Activated CD8-positive, alpha-beta memory T cell treated with anti-CD3 and anti-CD28 coated beads, Interleukin-2, amount 50 U/mL, for 24 hours (primary cell): Measurements from ENCODE around the gene PEG3.

Source experiments
- DNase-seq: peaks from one replicate; pipeline ENCODE4 v3.0.0-alpha.2; 2020; ENCODE audit errors: extremely low read depth

The PEG3 gene

DNA sequence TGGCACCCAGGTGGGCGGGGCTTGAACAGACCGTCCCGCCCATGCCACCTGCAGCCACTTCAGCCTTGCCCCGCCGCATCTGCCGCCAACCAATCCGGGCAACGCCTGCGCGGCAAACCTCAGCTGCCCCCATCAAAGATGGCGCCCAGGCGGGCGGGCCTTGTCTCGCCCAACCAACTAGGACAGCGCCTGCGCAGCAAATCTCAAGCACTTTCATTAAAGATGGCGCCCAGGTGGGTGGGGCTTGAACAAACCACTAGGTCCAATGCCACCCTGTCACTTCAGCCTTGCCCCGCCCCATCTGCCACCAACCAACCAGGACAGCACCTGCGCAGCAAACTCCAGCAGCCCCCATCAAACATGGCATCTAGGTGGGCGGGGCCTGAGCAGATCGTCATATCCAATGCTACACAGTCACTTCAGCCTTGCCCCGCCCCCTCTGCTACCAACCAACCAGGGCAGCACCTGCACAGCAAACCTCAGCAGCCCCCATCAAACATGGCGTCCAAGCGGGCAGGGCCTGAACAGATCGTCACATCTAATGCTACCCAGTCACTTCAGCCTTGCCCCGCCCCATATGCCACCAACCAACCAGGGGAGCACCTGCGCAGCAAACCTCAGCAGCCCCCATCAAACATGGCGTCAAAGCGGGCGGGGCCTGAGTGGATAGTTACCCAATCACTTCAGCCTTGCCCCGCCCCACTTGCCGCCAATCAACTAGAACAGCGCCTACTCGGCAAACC lies 1.4 kb downstream of the PEG3 start:
- DNase-seq, result no peak

DNA sequence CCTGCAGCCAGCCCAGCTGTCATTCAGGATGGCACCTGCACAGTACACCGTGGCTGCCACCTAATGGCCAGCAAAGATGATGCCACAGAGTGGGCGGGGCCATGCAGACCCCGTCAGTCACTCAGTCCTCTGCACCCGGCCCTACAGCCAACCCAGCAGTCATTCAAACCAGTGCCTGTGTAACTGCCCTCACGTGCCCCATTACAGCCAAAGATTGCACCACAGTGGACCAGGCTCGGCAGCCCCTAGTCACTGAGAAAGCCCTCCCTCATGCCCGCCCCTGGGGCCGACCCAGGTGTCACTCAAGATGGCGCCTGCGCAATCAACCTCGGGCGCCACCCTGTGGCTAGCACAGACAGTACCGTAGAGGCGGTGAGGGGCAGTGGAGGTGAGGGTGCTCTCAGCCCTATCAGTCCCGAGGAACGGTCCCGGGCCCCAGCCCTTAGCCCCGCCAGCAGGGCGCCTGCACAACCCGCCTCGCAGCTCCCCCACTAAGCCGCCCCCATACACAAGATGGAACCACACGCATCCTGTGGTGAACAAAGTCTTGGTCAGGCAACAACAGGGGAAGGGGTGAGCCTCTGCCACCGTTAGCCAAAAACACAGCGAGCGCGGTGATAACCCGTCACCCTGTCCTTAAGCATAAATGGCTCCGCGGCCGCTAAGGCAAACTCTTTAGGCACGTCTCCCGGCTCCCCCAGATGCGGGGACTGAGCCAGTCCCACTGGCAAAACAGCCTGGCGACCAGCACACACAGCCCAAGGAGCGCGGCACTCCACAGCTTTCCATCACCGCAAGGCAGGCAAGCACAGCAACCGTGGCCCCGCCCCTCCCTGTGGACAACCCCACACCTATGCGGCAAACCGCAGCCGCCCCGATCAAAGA lies 2.3 kb downstream of the PEG3 start:
- DNase-seq, result no peak

DNA sequence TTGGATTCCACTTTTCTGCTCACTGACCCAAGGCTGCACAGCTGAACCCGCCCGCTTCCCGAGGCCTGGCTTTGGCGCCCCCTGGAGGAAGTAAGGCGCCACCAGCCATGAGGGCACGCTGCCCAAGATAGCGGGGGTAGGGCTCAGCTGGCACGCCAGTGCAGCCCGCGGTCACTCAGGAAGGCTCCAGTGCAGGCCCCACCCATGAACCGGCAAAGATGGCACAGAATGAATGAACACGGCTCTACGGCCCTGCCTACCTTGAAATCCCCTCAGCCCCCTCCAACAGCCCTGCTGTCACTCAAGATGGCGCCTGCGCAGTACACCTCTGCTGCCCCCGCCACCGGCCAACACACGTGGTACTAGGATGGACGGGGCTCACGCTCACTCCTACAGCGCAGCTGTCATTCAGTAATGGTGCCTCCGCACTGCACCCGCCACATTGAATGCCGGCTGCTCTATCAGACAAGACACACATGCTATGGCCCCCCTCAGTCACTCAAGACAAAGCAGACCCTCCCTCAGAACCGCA lies 3.0 kb downstream of the PEG3 start:
- DNase-seq, result no peak

DNA sequence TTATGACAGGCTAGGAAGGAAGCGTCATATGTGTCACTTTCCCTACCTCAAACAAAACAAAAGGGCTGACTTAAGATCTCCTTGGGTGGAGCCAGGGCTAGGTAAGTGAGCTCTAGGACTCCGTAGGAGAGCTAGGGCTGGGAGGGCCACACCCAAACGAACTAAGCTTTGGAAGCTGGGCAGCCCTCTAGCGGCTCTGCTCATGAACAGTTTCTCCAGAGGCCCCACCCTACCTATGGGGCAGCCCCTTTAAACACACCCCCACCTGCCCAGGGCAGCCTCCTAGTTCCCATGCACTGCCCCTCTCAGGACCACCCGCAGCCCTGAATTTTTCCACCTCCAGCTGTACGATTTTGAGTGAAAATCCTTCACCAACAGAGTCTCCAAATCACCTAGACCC lies 3.5 kb downstream of the PEG3 start:
- no peak for DNase-seq

DNA sequence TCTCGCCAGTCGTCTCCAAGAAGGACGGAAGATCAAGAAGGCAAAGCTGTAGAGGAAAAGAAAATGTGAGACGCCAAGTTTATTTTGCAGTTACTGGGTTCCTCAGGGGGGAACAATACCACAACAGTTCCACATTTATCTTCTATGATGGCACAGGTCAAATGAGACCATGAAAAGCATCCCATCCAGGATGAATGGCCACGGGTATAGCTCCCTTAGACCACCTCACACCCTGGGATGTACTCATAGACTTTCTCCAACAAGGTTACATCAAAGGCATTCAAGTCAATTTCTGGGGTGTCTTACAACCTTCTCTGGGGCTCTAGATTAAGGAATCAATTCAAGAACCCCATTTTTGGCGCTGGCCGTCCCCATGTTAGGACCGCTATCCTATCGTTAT lies 4.5 kb downstream of the PEG3 start:
- no peak for DNase-seq

DNA sequence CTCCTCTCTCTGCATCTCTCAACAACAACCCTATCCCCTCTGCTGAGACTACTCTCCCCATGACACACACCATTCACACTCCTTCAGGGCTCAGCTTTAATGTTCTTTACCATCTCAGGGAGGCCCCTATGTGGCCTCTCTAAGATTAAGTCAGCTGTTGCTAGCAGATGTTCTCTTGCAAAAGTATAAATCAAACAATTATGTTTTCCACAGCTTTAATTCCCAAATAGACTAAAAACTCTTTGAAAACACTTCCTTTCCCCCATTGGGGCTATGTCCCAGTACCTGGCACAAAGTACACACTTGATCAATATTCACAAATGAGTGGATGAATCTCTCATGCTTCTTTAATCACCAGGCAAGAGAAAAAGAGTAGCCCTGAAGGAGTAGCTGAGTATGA lies 5.1 kb downstream of the PEG3 start:
- no peak for DNase-seq

DNA sequence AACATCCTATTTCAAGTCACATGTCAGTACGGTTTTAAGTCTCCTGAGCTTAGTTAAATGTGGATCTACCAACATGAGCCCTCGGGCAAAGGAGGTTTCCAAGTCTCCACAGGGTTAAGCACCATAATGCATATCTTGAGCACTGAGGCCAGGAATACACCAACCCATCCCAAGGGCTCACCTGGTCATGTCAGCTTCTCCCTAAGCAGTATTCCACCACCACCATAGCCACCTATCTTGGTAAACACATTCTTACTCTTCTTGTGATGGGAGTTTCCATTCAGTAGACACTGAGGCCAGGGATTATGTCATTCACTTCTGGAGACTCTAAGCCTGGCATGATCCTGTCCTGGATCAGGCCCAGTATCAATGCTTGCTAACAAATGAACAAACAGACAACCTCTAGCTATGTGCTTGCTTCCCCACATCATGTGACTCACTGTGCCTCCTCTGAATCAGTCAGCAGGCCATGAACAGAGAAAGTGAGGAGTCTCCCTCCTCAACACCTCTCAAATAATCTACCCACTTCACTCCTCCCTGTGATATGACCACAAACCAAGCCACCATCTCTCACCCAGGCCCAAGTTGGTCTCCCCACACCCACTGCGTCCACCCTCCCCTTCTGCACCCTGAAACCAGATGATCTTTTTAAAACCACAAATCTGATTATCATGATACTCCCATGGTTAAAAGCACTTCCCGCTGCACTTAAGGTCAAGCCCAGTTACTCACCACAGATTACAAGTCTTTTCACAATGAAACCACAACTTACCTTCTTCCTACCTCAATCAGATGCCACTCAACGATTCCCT lies 5.8 kb downstream of the PEG3 start:
- DNase-seq, result no peak

DNA sequence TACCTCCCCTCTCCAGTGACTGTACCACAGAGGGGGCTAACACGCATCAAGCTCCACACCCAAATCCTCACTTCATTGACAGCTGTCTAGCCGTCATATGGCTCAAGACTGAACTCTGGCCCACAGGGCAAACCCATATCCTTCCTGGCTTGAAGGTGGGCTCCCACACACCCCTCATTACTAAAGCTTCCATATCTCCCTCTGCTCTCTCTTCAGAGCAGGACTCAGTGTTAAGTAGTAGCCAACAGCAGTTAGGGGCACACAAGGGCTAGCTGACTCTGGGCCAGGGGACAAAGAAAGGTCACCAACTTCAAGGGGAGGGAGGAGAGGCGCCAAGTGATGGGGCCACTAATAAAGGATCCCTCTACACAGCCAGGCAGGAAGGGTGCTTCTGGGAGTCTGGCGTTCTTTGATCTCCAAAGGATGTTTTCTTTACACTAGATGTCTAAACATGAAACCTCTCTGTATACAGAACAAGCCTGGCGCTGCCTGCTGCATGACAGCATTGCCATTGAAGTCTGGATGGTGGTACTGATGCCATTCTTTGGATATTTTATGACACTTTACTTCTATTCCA lies 8.1 kb downstream of the PEG3 start:
- no peak for DNase-seq

DNA sequence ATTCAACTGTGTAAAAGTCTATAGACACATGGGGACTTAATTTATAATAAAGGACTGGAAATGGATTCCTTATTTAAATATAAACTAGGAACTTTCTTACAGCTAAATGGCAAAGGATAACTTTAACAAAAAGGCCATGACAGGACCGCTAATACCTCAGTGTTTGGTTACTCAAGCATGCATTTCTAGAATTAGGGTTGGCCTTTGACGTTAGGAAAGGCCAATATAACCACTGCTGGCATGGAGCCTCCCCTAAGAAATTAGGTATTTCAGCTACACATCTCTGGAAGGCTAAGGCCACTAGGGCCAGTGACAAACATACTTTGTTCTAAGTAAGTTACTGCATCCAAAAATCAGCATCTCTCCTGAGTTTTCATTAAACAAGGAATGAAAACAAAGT lies 9.3 kb downstream of the PEG3 start:
- DNase-seq, result no peak

DNA sequence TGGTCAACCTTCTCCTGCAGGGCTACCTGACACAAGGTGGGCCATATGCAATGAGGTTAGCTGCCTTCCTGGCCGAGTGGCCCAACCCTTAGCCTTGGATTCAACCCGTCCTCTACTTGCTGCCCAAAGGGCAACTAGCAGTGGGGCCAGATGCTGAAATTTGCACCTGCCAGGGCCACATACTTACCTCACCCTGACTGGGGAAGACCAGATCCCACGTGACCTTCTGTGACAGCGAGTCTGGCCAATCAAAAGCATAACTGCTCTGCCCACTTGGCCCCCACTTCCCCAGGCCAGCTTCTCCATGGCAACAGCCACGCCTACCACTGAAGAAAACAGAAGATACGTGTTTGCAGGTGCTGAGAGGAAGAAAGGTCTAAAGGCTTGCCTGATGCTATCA lies 10.9 kb downstream of the PEG3 start:
- no peak for DNase-seq

DNA sequence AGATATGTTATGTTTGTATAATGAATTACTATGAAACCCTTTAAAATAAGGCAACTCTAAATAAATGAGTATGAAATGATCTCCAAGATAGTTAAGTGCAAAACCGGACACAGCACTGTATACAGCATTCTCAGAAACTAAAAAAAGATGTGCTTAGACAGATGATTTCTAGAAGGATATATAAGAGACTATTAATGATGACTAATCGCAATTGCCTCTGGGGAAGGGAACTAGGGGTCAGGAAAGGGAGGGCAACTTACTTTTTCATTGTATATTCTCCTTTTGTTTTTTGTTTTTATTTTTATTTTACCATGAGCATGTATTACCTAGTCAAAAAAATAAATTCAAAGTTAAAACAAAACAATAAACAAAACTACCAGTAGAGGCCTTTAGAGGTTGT lies 12.8 kb downstream of the PEG3 start:
- no peak for DNase-seq

DNA sequence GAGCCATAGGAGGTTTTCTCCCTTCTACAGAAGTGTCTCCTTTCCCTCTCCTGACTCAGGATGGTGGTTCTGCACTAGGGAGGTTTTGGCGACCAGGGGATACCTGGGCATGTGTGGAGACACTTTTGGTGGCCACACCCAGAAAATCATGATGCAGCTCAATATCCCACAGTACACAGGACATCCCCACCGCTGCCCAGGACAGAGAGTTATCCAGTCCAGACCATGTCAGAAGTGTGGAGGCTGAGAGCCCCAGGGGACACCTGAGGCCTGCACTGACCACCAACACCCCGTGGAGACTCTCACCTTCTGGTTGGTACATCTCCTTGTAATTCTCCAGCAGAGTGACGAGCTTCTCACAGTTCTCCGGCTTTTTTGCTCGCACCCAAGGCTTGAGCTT lies 16.6 kb downstream of the PEG3 start:
- no peak for DNase-seq

DNA sequence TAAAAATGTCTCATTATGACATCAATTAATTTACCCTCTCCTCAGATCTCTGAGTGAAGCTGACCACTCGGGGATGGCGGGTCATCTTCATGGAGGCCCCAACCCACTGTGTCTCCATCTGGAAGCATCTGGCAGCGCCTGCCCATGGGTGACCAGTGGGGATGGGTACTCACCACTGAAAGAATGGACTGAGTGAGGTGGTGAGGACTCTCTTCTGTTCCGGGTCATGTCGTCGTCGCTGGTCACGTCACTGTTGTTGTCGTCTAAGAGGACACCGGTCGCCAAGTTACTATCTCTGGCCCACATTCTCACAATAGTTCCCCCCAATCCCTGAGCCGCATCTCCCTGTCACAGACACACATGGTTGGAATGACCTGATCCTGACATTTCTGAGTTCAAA lies 17.1 kb downstream of the PEG3 start:
- no peak for DNase-seq

DNA sequence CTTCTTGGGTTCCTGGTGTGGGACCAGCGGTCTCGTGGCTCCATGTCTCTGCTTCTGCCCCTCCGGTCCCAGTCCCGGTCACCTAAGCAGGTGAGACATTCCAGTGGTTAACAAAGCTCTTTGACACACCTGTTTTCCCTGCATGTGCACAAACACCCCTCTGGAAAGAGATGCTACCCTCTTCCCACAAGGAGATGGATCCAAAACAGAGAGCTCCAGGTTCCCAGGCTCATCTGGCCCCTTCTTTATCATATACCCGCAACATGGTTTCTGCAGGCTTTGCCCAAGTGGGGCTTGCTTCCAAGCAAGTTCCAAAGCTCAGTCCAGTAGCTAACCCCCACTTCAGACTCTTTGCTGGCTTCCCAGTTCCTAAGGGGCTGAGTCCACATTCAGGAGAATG lies 17.8 kb downstream of the PEG3 start:
- DNase-seq, result no peak

DNA sequence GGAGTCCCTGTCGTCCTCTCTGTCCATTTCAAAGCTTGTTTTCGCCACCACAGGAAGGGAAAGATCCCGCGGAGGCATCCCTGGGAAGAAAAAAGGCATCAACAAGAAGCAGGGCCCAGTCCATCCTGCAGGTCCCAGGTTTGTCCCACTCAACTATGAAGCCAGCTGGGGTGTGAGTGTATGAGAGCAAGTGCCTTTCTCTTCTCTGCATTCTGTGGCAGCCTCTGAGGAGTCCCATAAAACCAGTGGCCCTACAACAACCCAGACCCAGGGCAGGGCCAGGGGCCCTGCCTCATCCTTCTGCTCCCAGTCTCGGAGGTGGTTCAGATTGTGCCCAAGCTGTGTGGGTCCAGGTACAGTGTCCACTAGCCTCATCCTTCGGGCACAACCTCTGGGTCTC lies 18.9 kb downstream of the PEG3 start:
- DNase-seq, result no peak

DNA sequence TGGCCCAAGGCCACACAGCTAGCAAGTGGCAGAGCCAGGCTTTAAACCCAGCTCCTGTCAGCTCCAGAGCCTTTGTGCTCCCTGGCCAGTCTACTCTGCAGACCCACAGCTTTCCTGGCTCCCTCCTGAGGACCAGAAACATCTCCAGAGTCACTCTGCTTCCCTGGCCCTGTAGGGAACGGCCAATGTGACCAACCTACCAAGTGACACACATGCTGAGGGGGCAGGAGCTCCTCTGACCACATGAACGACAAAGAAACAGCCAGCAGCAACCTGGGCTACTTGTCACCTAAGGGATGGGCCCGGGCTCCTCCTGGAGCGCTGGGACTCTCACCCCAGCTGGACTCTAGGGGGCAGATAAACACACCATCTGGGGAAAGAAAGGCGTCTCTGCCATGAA lies 19.3 kb downstream of the PEG3 start:
- no peak for DNase-seq

DNA sequence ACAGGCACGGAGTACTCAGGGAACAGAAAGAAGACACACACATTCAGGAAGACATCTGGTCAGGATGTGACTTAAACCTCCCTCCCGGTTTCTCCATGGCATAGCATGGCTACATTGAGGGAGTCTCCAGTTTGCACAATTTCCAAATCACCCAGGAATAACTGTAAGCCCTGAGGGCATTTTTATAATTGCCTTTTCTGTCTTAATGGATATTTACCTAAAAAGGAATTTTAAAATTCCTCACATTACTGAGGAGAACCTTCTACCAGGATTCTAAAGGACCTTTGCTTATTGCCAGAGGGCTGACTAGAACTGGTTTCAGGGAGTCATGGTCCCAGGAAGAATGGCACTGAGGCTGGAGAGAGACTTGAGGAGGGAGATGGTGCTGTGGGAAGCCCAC lies 21.4 kb downstream of the PEG3 start:
- no peak for DNase-seq

DNA sequence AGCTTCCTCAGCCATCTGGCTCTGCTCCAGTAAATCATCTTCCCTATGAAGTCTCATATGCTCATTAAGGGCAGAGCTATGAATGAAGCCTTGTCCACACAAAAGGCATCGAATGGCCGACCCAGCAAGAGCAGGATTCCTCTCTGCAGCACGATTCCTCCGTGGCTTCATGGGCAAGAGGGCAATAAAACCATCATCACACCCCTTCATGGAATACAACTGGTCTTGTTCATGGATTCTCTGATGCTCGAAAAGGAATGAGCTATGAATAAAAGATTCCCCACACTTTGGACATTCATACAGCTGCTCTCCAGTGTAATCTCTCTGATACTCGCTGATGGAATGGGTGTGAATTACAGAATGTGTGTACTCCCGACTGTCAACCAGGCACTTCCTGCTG lies 25.9 kb downstream of the PEG3 start:
- no peak for DNase-seq

DNA sequence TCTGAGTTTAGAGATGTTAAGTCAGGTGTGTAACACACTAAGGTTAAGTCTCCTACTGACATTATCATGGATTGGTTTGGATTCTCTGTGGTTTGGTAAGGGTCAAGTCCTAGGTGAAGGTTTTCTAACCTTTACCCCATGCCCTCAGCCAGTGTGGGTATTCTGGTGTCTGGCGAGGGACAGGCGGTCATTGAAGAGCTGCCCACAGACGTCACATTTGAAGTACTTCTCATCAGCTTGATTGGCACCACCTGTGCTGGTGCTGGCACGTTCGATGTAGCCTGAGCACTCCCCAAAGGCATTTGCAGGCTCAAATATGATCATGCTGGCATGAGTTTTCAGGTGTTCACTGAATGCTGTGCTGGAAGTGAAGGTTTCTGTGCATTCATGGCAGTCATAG lies 27.0 kb downstream of the PEG3 start:
- DNase-seq, result no peak

DNA sequence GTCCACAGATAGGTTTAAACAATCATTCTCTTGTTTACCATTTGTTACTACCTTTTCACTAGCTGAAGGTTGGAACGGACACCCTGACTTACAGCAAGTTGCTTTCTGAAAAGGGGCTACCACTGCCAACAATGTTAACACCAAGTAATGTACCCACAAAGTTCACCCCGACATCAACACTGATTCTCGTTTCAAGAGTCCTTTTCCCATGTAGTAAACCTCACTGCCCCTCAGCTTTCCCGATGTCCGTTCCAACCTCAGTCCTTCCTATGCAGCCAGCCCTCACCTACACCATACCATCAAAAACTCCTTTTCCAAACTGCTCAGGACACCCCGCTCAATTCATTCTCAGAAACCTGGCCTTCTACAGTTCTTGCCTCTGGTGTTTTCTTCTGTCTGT lies 29.0 kb downstream of the PEG3 start:
- DNase-seq, result no peak

DNA sequence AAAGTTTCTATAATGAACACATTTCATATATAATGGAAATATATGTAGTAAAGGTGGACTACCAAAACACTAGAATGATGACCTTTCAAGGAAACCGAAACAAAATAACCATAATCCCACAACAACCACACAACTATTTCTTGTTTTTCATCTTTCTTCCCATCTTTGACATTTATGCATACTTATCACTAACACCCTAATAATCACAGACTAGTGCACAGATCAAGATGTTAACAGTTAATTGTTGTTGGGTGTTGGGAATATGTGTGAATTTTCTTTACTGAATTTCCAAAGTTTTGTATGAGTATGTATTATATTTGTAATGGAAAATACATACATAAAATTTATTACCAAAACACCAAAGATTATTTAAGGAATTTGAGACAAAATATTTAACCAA lies 30.3 kb downstream of the PEG3 start:
- DNase-seq, result no peak
